CD1c-positive myeloid dendritic cell (primary cell): ENCODE results near the gene GBA2.

Source experiments
- DNase-seq: peaks from one replicate; pipeline ENCODE4 v3.0.0-alpha.2; 2016; ENCODE audit errors: extremely low spot score

Gene GBA2

GRCh38 chr9:35738924-35739323, 10.1 kb downstream of the GBA2 start:
- no peak for DNase-seq

- DNase-seq: no peak
Observed at GRCh38 chr9:35738186-35738585, 10.8 kb downstream of the GBA2 start.

GRCh38 chr9:35737143-35737542, 11.9 kb downstream of the GBA2 start:
- DNase-seq: no peak

- DNase-seq: peak; percentile 65
Observed at GRCh38 chr9:35736201-35736633, 12.8 kb downstream of the GBA2 start.

GRCh38 chr9:35734096-35734495, 14.9 kb downstream of the GBA2 start:
- DNase-seq: no peak

- peak; percentile 49 for DNase-seq
Observed at GRCh38 chr9:35732800-35733541, 16.1 kb downstream of the GBA2 start.

- DNase-seq: peak; percentile 99
Observed at GRCh38 chr9:35732185-35732799, 16.7 kb downstream of the GBA2 start, which contains the start of the genes CREB3 and TLN1. Gene CREB3, plus strand, starts transcription at chr9:35732666. Its CDS starts 107 bp downstream, at chr9:35732773. Gene TLN1, minus strand, starts transcription at chr9:35732195. Its CDS starts 6,501 bp downstream, at chr9:35725694.

- DNase-seq: no peak
Observed at GRCh38 chr9:35731415-35732184, 17.4 kb downstream of the GBA2 start.

GRCh38 chr9:35730486-35730854, 18.6 kb downstream of the GBA2 start:
- peak; percentile 10 for DNase-seq

GRCh38 chr9:35729700-35730485, 19.1 kb downstream of the GBA2 start:
- peak; percentile 78 for DNase-seq

- no peak for DNase-seq
Observed at GRCh38 chr9:35729101-35729500, 19.9 kb downstream of the GBA2 start.

- DNase-seq: peak; percentile 52
Observed at GRCh38 chr9:35728041-35728971, 20.7 kb downstream of the GBA2 start.

- no peak for DNase-seq
Observed at GRCh38 chr9:35727676-35728040, 21.4 kb downstream of the GBA2 start.

- peak; percentile 29 for DNase-seq
Observed at GRCh38 chr9:35726931-35727330, 22.1 kb downstream of the GBA2 start.

- no peak for DNase-seq
Observed at GRCh38 chr9:35725362-35725761, 23.7 kb downstream of the GBA2 start.

GRCh38 chr9:35723908-35724307, 25.1 kb downstream of the GBA2 start:
- DNase-seq: no peak

- no peak for DNase-seq
Observed at GRCh38 chr9:35723426-35723825, 25.6 kb downstream of the GBA2 start.

- DNase-seq: no peak
Observed at GRCh38 chr9:35719546-35719945, 29.5 kb downstream of the GBA2 start.

GRCh38 chr9:35718721-35719511, 30.1 kb downstream of the GBA2 start:
- DNase-seq: no peak
